GM12874 (cell line): Measurements from ENCODE around the gene DPF3.

ENCODE experiments used
- CTCF ChIP-seq: IDR thresholded peaks from 2 replicates; pipeline ENCODE4 v1.5.1; 2011; ENCODE audit warnings: low read depth, mild to moderate bottlenecking, control low read depth, low read length, moderate library complexity; ENCODE audit not compliant: insufficient read depth

DPF3 gene

GRCh38 chr14:72884386-72884785 lies 9.5 kb downstream of the DPF3 start:
- no peak for TF ChIP-seq CTCF

GRCh38 chr14:72883961-72884360 lies 9.9 kb downstream of the DPF3 start:
- no peak for TF ChIP-seq CTCF

- TF ChIP-seq CTCF: no peak
These were observed 10.8 kb downstream of the DPF3 start for GRCh38 chr14:72883109-72883508.

GRCh38 chr14:72882463-72882862 lies 11.4 kb downstream of the DPF3 start:
- TF ChIP-seq CTCF: no peak

- no peak for TF ChIP-seq CTCF
These were observed 11.9 kb downstream of the DPF3 start for GRCh38 chr14:72882047-72882446.

- TF ChIP-seq CTCF: no peak
These were observed 12.4 kb downstream of the DPF3 start for GRCh38 chr14:72881543-72881942.

GRCh38 chr14:72880820-72881219 lies 13.1 kb downstream of the DPF3 start:
- no peak for TF ChIP-seq CTCF

- no peak for TF ChIP-seq CTCF
These were observed 13.7 kb downstream of the DPF3 start for GRCh38 chr14:72880164-72880563.
